ENCODE data around the gene OTOG. TPM values are rescaled to one million over a fixed set of nuclear protein-coding genes. Genes with fewer than 3 reads are reported as not detected.

OTOG gene
- total and polyA plus RNA-seq, 2 donors (not counting 1 experiment from before 2014, with no cell fraction given) = not detected

DNA sequence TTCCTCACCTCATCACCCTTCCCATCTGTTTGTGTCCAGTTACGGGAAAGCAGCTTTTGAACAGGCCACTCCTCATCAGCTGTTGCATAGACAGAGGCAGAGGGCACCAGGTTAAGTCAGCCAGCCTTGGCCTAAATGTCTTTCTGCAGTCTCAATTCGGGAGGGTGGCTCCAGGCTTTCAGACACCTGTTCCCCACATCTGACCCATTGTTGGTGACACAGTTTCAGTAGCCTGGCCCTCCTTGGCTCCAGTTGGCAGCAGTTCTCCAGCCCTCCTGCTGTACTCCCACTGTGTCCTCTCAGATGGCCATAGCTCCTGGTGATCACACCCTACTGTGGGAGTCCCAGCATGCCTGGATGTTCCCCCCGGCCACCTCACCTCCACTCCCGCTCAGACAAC is 101.5 kb downstream of the OTOG start:
- no peaks in the 10 kb centered on the region for H3K79me2 ChIP-seq (ENCODE audit: control insufficient read depth, insufficient read depth, low read length)
- no peaks in the 10 kb centered on the region for H3K4me1 ChIP-seq (ENCODE audit: control insufficient read depth in 2 of 2, insufficient read depth in 2 of 2, low read length in 2 of 2)
- no peak for ATAC-seq (ENCODE audit: low read depth)
- CTCF ChIA-PET = no interaction called here
- H3K4me3 ChIP-seq (ENCODE audit: control extremely low read depth in 1 of 5, extremely low read depth in 1 of 5, insufficient read depth in 1 of 5, low read depth in 2 of 5, low read length in 4 of 5) = no peak overlapping the region
- peaks cover 0 to 22% (median 3%) of the 10 kb centered on the region in 3 donors for H3K9me3 ChIP-seq (ENCODE audit: control extremely low read depth in 1 of 3, control insufficient read depth in 2 of 3, insufficient read depth in 1 of 3, low read length in 2 of 3)
- WGBS (ENCODE audit: insufficient coverage) = 82% methylated on average over 2 of the region's 4 CpGs
- POLR2A ChIA-PET = no interaction called here
- no peak overlapping the region for H2AFZ ChIP-seq (ENCODE audit: insufficient read depth, low read depth, low read length, poor library complexity, severe bottlenecking)
- H3K36me3 ChIP-seq (replicated peaks in 1 of 2; ENCODE audit: control extremely low read depth in 1 of 2, control insufficient read depth in 1 of 2, extremely low read depth in 1 of 2, insufficient read depth in 2 of 2, low read length in 1 of 2) = no peaks in the 10 kb centered on the region
- peaks cover 7% of the 10 kb centered on the region for H3K9me3 Mint-ChIP-seq (ENCODE audit: insufficient read depth)
- H3K27ac ChIP-seq (ENCODE audit: low read length in 2 of 2) = no peak overlapping the region
- intact Hi-C loops (cut with micrococcal nuclease) = no loop called here
- H3K4me1 Mint-ChIP-seq = no peaks in the 10 kb centered on the region
- no peak for DNase-seq
- H3K27ac Mint-ChIP-seq = no peak overlapping the region
- H3K27me3 Mint-ChIP-seq = peaks cover 29% of the 10 kb centered on the region
- no peak overlapping the region for H3K9ac ChIP-seq (ENCODE audit: low read length)
- TF ChIP-seq, protein P1, sequence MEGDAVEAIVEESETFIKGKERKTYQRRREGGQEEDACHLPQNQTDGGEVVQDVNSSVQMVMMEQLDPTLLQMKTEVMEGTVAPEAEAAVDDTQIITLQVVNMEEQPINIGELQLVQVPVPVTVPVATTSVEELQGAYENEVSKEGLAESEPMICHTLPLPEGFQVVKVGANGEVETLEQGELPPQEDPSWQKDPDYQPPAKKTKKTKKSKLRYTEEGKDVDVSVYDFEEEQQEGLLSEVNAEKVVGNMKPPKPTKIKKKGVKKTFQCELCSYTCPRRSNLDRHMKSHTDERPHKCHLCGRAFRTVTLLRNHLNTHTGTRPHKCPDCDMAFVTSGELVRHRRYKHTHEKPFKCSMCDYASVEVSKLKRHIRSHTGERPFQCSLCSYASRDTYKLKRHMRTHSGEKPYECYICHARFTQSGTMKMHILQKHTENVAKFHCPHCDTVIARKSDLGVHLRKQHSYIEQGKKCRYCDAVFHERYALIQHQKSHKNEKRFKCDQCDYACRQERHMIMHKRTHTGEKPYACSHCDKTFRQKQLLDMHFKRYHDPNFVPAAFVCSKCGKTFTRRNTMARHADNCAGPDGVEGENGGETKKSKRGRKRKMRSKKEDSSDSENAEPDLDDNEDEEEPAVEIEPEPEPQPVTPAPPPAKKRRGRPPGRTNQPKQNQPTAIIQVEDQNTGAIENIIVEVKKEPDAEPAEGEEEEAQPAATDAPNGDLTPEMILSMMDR (IDR thresholded peaks at IDR 0.05) = no peak
- TF ChIP-seq EZH2 (IDR thresholded peaks at IDR 0.05; ENCODE audit: borderline replicate concordance, insufficient read depth, low read depth, low read length, poor library complexity, severe bottlenecking) = no peak
- no peaks in the 10 kb centered on the region for H4K20me1 ChIP-seq (ENCODE audit: control insufficient read depth, insufficient read depth, low read length, poor library complexity, severe bottlenecking)
- H3K27me3 ChIP-seq (replicated peaks in 1 of 4; ENCODE audit: control extremely low read depth in 1 of 4, control insufficient read depth in 3 of 4, insufficient read depth in 4 of 4, low read length in 3 of 4) = peaks cover 0 to 21% (median 7%) of the 10 kb centered on the region in 4 experiments
- H3K4me3 Mint-ChIP-seq = no peak overlapping the region
- no peak overlapping the region for H3K4me2 ChIP-seq (replicated peaks; ENCODE audit: low read depth, low read length, poor library complexity, severe bottlenecking)

DNA sequence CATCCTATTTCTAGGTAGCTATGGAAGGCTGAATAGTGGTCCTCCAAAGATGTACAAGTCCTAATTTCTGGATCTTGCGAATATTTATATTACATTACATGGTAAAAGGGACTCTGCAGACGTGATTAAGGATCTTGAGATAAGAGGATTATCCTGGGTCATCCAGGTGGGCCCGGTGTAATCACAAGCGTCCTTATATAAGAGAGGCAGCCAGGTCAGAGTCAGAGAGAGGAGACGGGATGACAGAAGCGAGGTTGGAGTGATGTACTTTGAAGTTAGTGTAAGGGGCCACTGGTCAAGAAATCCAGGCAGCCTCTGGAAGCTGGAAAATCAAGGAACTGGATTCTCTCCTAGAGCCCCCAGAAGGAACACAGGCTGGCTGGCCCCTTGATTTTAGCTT is 102.2 kb downstream of the OTOG start:
- TF ChIP-seq, protein P1 (IDR thresholded peaks at IDR 0.05) = no peak
- no peak for TF ChIP-seq EZH2 (IDR thresholded peaks at IDR 0.05; ENCODE audit: borderline replicate concordance, insufficient read depth, low read depth, low read length, poor library complexity, severe bottlenecking)
- Mint-ChIP-seq H3K27me3 (peaks cover 29% of the 10 kb centered on the region), H3K4me3 (no peak overlapping the region), H3K27ac (no peak overlapping the region), H3K9me3 (ENCODE audit: insufficient read depth) (peaks cover 7% of the 10 kb centered on the region), H3K4me1 (no peaks in the 10 kb centered on the region)
- Histone ChIP-seq H3K9me3 (ENCODE audit: control extremely low read depth in 1 of 3, control insufficient read depth in 2 of 3, insufficient read depth in 1 of 3, low read length in 2 of 3) (peaks cover 0 to 24% (median 3%) of the 10 kb centered on the region in 3 donors), H3K79me2 (ENCODE audit: control insufficient read depth, insufficient read depth, low read length) (no peaks in the 10 kb centered on the region), H4K20me1 (ENCODE audit: control insufficient read depth, insufficient read depth, low read length, poor library complexity, severe bottlenecking) (no peaks in the 10 kb centered on the region), H3K27me3 (replicated peaks in 1 of 4; ENCODE audit: control extremely low read depth in 1 of 4, control insufficient read depth in 3 of 4, insufficient read depth in 4 of 4, low read length in 3 of 4) (peaks cover 0 to 23% (median 7%) of the 10 kb centered on the region in 4 experiments), H3K36me3 (replicated peaks in 1 of 2; ENCODE audit: control extremely low read depth in 1 of 2, control insufficient read depth in 1 of 2, extremely low read depth in 1 of 2, insufficient read depth in 2 of 2, low read length in 1 of 2) (no peaks in the 10 kb centered on the region), H3K4me3 (ENCODE audit: control extremely low read depth in 1 of 5, extremely low read depth in 1 of 5, insufficient read depth in 1 of 5, low read depth in 2 of 5, low read length in 4 of 5) (no peak overlapping the region), H3K27ac (ENCODE audit: low read length in 2 of 2) (no peak overlapping the region), H2AFZ (ENCODE audit: insufficient read depth, low read depth, low read length, poor library complexity, severe bottlenecking) (no peak overlapping the region), H3K4me1 (ENCODE audit: control insufficient read depth in 2 of 2, insufficient read depth in 2 of 2, low read length in 2 of 2) (no peaks in the 10 kb centered on the region), H3K9ac (ENCODE audit: low read length) (no peak overlapping the region), H3K4me2 (replicated peaks; ENCODE audit: low read depth, low read length, poor library complexity, severe bottlenecking) (no peak overlapping the region)
- ATAC-seq (ENCODE audit: low read depth) = no peak
- WGBS (ENCODE audit: insufficient coverage) = 80% methylated on average over 5 of the region's 6 CpGs
- CTCF ChIA-PET = no interaction called here
- intact Hi-C loops (cut with micrococcal nuclease) = no loop called here
- no peak for DNase-seq
- POLR2A ChIA-PET = no interaction called here
